Measurements from ENCODE around the gene CACNG5. TPM values are rescaled to one million over a fixed set of nuclear protein-coding genes. Genes with fewer than 3 reads are reported as not detected.
"Not testable (repeated sequence)": the region's sequence is repeated elsewhere in the genome, so short reads cannot be mapped to it uniquely, and the experiment has no call there.

Gene CACNG5
- total RNA-seq, 1 experiment from 2014 or later, result not detected

GRCh38 chr17:66849032-66849655 is 14.2 kb downstream of the CACNG5 start:
- DNase-seq (ENCODE audit: low spot score), result no peak

DNA sequence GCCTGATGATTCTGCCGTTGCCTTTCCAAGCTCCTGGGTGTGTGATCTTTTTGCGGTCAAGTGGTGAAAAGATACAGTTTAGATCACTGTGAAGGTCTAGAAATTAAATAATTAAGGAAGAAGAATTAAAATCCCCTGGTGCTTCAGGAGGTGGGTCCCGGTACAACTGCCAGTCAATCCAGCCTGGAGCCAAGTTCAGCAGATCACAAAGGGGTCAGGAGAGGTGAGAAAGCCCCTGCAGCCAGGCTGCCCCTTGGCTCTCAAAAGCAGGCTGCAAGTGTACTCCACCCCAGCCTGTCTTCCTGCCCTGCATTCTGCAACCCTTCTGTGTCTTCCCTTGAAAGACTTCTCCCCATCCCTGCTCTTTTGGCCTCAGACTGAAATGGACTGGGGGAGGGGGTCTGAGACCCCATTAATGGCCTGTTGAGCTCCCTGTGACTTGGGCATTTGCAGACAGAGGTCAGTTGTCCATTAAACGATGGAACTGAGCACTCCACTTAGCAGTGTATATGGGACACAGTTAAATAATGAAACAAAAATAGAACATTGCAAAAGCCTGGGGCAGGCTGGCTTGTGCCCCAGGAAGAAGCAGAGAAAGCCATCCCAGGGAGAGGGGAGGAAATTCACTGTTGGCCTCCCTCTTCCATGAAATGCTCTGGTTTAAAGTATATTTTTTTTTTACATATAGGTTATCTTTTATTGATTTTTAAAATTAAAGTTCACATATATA is 15.1 kb downstream of the CACNG5 start:
- no peak for DNase-seq (ENCODE audit: low spot score)

- no peak for DNase-seq (ENCODE audit: low spot score)
Observed at GRCh38 chr17:66850692-66851091, 15.8 kb downstream of the CACNG5 start.

DNA sequence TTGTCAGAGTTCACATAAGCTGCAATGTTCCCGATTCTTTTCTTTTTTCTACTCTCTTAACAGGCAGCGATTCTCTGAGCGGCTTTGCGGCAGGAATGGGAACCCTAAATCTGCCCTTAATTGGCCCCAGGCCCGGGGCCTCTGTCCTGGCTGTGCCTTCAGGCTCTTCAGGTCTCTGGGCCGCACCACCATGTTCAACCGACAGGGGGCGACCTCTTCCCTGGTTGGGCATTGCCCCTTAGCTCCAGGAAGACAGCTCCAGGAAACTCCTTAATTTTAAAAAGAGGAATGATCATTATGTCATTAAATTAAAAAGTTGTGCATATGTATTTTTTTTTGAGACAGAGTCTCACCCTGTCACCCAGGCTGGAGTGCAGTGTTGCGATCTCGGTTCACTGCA is 20.3 kb downstream of the CACNG5 start:
- no peak for DNase-seq (ENCODE audit: low spot score)

- DNase-seq (ENCODE audit: low spot score), result no peak
Observed at GRCh38 chr17:66858226-66859083, 23.5 kb downstream of the CACNG5 start.

DNA sequence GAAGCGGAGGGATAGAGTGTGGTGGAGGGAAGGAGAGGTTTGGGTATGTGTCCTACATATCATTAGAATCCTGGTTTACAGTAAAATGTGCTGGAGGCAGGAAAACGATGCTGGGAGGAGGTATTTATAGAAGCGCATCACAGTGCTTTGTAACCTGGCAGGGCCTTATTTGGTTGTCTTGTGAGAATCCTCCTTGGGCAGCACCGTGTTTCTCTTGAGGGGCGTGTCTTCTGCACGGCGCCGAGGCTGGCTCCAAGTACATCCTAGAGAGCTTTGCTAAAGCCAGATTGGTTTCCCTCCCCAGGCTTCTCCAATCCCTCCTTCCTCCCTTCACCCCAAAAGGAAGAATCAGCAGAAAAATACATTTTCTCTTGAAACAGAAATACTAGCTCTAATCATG is 24.4 kb downstream of the CACNG5 start:
- no peak for DNase-seq (ENCODE audit: low spot score)

GRCh38 chr17:66860204-66860603 is 25.3 kb downstream of the CACNG5 start:
- no peak for DNase-seq (ENCODE audit: low spot score)

- DNase-seq (ENCODE audit: low spot score), result no peak
Observed at GRCh38 chr17:66863820-66864219, 28.9 kb downstream of the CACNG5 start.

- no peak for DNase-seq (ENCODE audit: low spot score)
Observed at GRCh38 chr17:66865151-66865550, 30.2 kb downstream of the CACNG5 start.

- DNase-seq (ENCODE audit: low spot score), result no peak
Observed at GRCh38 chr17:66873962-66874361, 39.0 kb downstream of the CACNG5 start.

GRCh38 chr17:66884931-66885330 is 50.0 kb downstream of the CACNG5 start:
- DNase-seq (ENCODE audit: low spot score), result no peak

GRCh38 chr17:66885417-66885816 is 50.5 kb downstream of the CACNG5 start:
- DNase-seq (ENCODE audit: low spot score), result no peak

- no peak for DNase-seq (ENCODE audit: low spot score)
Observed at GRCh38 chr17:66889480-66890230, 54.7 kb downstream of the CACNG5 start.

DNA sequence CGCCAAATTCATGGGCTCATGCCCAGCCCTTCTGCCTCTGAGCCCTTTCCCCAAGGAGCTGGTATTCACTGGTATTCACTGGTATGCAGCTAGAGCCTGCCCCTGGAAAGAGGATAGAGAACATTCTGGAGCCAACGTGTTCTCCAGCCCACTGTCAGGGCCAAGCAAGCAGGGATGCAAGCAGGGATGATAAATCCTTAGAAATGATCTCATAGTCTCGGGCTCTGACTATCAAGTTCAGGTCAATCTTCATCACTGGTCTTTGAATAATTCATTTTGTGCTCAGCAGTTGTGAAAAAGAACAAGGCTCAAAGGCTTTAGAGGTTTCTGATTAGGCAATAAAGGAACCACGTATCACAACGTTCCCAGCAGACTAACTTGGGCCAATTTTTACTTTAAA is 57.3 kb downstream of the CACNG5 start:
- DNase-seq (ENCODE audit: low spot score), result no peak

DNA sequence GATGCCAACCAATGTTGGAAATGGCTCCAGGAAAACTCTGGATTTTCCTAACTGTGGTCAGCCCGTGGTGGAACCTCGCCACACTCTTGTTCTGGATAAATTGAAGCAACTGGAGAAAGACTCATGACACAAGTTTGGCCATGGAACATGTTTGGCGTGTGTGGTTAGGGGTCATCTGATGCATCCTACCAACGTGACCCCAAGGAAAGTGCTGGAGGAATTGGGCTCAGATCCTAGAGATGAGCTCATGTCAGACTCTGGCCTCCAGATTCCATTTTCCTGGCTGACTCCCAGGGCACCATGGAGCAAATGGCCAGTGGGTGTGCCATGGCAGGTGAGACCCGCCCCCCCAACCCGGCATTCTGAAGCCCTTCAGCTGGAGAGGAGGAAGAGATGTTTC is 58.5 kb downstream of the CACNG5 start:
- peak; percentile 10 for DNase-seq (ENCODE audit: low spot score)

DNA sequence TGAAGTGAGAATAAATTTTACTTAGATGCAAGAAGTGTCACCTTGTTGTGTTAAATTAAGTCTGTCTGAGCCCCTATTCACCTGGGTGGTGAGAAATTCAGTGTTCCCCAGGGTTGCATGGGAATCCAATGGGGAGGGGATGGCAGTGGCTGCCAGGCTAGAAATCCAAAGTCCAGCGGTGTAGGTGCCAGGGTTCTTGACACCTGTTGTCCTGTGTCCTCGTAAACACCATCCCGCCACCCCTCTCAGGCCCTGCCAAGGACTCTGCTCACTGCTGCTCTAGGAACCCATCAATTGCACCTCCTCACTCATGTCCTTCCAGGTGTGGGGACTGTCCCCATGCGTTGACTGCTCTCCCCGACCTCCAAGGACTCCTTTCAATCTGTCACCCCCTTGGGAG is 58.9 kb downstream of the CACNG5 start:
- DNase-seq (ENCODE audit: low spot score), result no peak

DNA sequence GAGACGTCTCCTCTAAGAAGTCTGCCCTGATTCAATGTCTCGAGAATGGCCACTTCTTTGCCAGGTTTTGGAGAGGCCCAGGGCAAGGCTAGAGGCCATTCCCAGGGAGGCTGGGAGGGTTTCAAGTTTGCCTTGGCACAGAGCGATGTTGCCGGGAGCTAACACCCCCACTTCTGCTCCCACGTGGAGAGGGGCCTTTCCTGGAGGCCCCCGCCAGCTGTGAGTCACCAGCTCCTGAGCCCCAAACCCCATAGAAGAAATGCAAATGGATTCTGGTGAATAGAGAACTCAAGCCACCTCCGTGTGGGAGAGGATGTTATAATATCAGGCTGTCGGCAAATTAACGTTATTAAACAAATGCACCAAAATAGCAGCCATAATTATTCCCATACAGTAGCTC is 62.2 kb downstream of the CACNG5 start:
- no peak for DNase-seq (ENCODE audit: low spot score)

DNA sequence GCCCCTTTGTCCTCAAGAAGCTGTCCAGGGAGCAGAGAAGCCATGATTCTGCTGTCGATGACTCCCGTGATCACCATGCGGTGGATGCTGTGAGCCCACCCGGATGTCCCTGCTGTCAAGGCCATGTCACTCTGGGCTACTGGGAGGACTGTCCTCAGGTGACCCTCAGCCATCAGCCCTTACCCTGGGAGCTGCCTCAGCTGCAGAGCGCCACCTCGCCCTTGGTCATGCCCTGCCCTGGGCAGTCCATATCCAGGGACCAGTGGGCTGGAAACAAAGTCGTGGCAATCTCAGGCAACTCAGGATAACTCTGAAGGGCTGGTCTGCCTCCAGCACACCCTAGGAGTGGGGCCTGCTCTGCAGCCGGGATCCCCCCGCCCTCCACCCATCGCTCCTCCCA is 63.6 kb downstream of the CACNG5 start:
- no peak for DNase-seq (ENCODE audit: low spot score)

DNA sequence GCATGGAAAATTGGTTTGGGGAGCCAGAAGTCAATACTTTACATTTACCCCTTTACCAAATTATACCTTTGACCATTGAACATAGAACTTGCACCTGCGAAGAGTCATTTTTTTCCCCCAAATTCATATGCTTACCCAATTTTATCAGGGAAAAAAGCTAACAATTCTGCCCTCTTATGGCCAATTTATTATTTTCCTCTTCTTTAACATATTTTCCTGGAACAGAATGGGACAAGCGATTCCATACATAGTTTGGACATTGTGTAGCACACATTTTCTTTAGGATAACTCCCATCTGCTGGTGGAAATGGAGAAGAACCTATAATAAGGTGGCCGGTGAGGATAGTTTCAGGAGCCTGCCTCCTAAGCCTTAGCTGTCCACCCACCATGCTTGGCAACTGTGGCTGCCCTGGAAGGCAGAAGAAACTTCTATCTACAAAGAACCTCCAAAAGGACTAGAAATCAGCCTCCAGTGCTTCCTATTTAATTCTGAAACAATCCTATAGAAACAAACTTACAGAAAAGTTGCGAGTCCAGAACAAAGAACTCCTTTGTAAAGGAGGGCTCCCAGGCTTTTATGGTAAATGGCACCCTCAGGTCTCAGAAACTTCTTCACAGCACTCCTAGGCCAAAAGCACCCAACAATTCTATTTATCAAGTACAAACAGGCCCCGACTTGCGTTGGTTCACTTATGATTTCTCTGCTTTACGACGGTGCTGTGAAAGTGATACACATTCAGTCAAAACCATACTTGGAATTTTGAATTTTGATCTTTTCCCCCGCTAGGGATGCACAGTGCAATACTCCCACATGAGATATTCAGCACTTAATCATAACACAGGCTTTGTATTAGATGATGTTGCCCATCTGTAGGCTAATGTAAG is 65.5 kb downstream of the CACNG5 start:
- peak; percentile 32 for DNase-seq (ENCODE audit: low spot score)

- not testable (repeated sequence) for DNase-seq (ENCODE audit: low spot score)
Observed at GRCh38 chr17:66903296-66903695, 68.4 kb downstream of the CACNG5 start.

GRCh38 chr17:66903781-66904180 is 68.9 kb downstream of the CACNG5 start:
- DNase-seq (ENCODE audit: low spot score), result no peak

Data from A172 (cell line).